ENCODE results near the gene VCP.

DNA sequence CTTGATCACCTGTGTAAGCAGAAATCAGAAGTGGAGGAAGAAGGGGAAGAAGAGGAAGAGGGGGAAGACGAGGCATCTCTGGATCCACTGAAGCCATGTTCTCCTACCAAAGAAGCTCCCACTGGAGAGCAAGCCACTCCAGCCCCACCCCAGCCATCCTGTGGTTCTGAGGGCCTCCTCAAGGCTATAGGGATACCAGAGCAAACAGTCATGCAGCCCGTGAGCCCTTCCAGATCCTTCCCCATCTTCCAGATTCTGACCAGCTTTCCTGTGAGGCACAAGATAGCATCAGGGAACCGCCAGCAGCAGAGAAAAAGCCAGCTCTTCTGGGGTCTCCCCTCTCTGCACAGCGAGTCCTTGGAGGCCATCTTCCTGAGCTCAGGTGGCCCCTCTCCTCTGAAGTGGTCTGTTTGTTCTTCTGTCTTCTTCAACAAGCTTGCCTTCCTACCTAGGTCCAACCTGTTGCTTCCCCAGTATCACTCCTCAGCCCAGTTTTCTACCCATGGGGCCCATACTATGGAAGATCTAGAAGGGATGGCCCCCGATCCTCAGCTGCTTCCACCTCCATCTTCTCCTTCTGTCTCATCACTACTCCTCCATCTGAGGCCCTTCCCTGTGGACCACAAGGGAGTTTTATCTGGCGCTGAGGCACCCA, 29.4 kb downstream of the VCP start:
- TF ChIP-seq, protein P1, sequence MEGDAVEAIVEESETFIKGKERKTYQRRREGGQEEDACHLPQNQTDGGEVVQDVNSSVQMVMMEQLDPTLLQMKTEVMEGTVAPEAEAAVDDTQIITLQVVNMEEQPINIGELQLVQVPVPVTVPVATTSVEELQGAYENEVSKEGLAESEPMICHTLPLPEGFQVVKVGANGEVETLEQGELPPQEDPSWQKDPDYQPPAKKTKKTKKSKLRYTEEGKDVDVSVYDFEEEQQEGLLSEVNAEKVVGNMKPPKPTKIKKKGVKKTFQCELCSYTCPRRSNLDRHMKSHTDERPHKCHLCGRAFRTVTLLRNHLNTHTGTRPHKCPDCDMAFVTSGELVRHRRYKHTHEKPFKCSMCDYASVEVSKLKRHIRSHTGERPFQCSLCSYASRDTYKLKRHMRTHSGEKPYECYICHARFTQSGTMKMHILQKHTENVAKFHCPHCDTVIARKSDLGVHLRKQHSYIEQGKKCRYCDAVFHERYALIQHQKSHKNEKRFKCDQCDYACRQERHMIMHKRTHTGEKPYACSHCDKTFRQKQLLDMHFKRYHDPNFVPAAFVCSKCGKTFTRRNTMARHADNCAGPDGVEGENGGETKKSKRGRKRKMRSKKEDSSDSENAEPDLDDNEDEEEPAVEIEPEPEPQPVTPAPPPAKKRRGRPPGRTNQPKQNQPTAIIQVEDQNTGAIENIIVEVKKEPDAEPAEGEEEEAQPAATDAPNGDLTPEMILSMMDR (IDR thresholded peaks at IDR 0.05), result no peak
- TF ChIP-seq EP300 (IDR thresholded peaks at IDR 0.05), result no peak

Measured in tibial nerve (tissue), 4 donors.